NOMO-1 treated with DMSO at 0.1 percent for 48 hours (cell line): Measurements from ENCODE around the gene LUZP4.
"Not testable (repeated sequence)": the region's sequence is repeated elsewhere in the genome, so short reads cannot be mapped to it uniquely, and the experiment has no call there.

ENCODE experiments used
- DNase-seq: peaks from one replicate; lab custom pipeline; 2025; ENCODE audit not compliant: unreplicated experiment; lab: John Stamatoyannopoulos, UW

Gene LUZP4

GRCh38 chrX:115337491-115338144 lies 48.1 kb downstream of the LUZP4 start:
- no peak for DNase-seq

- no peak for DNase-seq
Measured at GRCh38 chrX:115339441-115340025, 50.0 kb downstream of the LUZP4 start.

GRCh38 chrX:115341421-115341820 lies 51.9 kb downstream of the LUZP4 start:
- no peak for DNase-seq

GRCh38 chrX:115344885-115345614 lies 55.5 kb downstream of the LUZP4 start:
- DNase-seq = no peak

- DNase-seq = no peak
Measured at GRCh38 chrX:115345615-115346014, 56.1 kb downstream of the LUZP4 start.

- DNase-seq = not testable (repeated sequence)
Measured at GRCh38 chrX:115346738-115347137, 57.2 kb downstream of the LUZP4 start.

- no peak for DNase-seq
Measured at GRCh38 chrX:115348446-115349225, 59.1 kb downstream of the LUZP4 start.

GRCh38 chrX:115350711-115351381 lies 61.3 kb downstream of the LUZP4 start:
- no peak for DNase-seq

GRCh38 chrX:115356369-115356768 lies 66.9 kb downstream of the LUZP4 start:
- DNase-seq = no peak
